HepG2 (cell line): ENCODE data around the gene KRTAP1-4. TPM values are rescaled to one million over a fixed set of nuclear protein-coding genes. Genes with fewer than 3 reads are reported as not detected.
"Not testable (repeated sequence)": the region's sequence is repeated elsewhere in the genome, so short reads cannot be mapped to it uniquely, and the experiment has no call there.

Experiments
- ATAC-seq: fragments of 200-7000 bp; cut with Tn5 transposase; 3 replicates; pipeline ENCODE4 v1.9.1; 2020; ENCODE audit warnings: mild to moderate bottlenecking, moderate library complexity
- BruUV-seq: library from RNA; stranded (reverse); fragments of 400-500 nt; replicated peaks from 2 replicates; lab custom pipeline; 2021; lab: Mats Ljungman, UMichigan
- CTCF ChIA-PET: fragments of 300-600 bp; formaldehyde crosslinking; extraction: SDS; loops from one replicate; lab custom pipeline; 2021; ENCODE audit warnings: low total read pairs, inconsistent platforms, low intra/inter-chr PET ratio; lab: Yijun Ruan, JAX
- POLR2A ChIA-PET: fragments of 350-600 bp; sonication (Branson Sonifier 250); formaldehyde crosslinking; loops from one replicate; lab custom pipeline; 2020; ENCODE audit warnings: antibody characterized with exemption, inconsistent platforms; lab: Yijun Ruan, JAX
- DNase-seq: peaks from one replicate; pipeline ENCODE4 v3.0.0-alpha.2; 2015; ENCODE audit warnings: low spot score
- FAIRE-seq: peaks from 3 replicates; lab custom pipeline; 2011; peaks lifted over from hg19 to GRCh38; lab: Jason Lieb, UNC
- H2AFZ ChIP-seq: one replicate; pipeline ENCODE4 v1.6.1; 2011; ENCODE audit warnings: low read length, inconsistent platforms
- H3K27ac ChIP-seq: fragments of 300-600 bp; 3 replicates; pipeline ENCODE4 v1.8.0; 2011; ENCODE audit warnings: mixed run types, mild to moderate bottlenecking, mixed read lengths, low read length, inconsistent platforms; ENCODE audit not compliant: insufficient read depth; ENCODE audit errors: extremely low read length
- H3K27me3 ChIP-seq, 2 experiments: fragments of 200-600 bp in 1 of 2; 2 replicates in 1 of 2; 3 replicates in 1 of 2; pipeline versions ENCODE4 v1.6.0 to v1.8.0; 2011; ENCODE audit warnings: low read length in 2 of 2, mild to moderate bottlenecking in 2 of 2, moderate library complexity in 2 of 2, inconsistent platforms in 1 of 2; ENCODE audit not compliant: insufficient read depth in 2 of 2, control insufficient read depth in 1 of 2
- H3K36me3 ChIP-seq, 2 experiments: fragments of 200-600 bp in 1 of 2; replicated peaks in 1 of 2; 2 replicates in 1 of 2; 3 replicates in 1 of 2; pipeline versions ENCODE4 v1.5.1 to v1.8.0; 2011; ENCODE audit warnings: low read length in 2 of 2, inconsistent platforms in 1 of 2; ENCODE audit not compliant: insufficient read depth in 2 of 2, control insufficient read depth in 1 of 2
- H3K4me1 ChIP-seq: 2 replicates; pipeline ENCODE4 v1.5.1; 2012; ENCODE audit warnings: low read length, inconsistent platforms; ENCODE audit not compliant: insufficient read depth
- H3K4me2 ChIP-seq: 2 replicates; pipeline ENCODE4 v1.6.0; 2011; ENCODE audit warnings: low read depth, low read length, inconsistent platforms
- H3K4me3 ChIP-seq, 3 experiments: fragments of 200-600 bp in 1 of 3; sonication (generic), shearing (Covaris generic) in 1 of 3; replicated peaks in 1 of 3; 2 replicates each; pipeline ENCODE4 v1.5.1; 2011 to 2016; ENCODE audit warnings: low read length in 3 of 3, inconsistent platforms in 2 of 3, low read depth in 2 of 3, mild to moderate bottlenecking in 2 of 3, control low read depth in 1 of 3, mixed read lengths in 1 of 3; ENCODE audit not compliant: insufficient read depth in 1 of 3
- H3K79me2 ChIP-seq: one replicate; pipeline ENCODE4 v1.6.1; 2011; ENCODE audit warnings: low read length, inconsistent platforms; ENCODE audit not compliant: insufficient read depth
- H3K9ac ChIP-seq: 2 replicates; pipeline ENCODE4 v1.6.0; 2011; ENCODE audit warnings: mild to moderate bottlenecking, low read depth, low read length, inconsistent platforms; ENCODE audit not compliant: insufficient read depth
- H3K9me3 ChIP-seq: 2 replicates; pipeline ENCODE4 v1.5.1; 2012; ENCODE audit warnings: mild to moderate bottlenecking, low read length
- H4K20me1 ChIP-seq: 2 replicates; pipeline ENCODE4 v1.6.0; 2011; ENCODE audit warnings: inconsistent platforms, mild to moderate bottlenecking, low read length, moderate library complexity; ENCODE audit not compliant: insufficient read depth
- E2F5 ChIP-seq: sonication (generic); formaldehyde crosslinking; conservative IDR thresholded peaks from 2 replicates; pipeline ENCODE4 v1.4.0; 2020; ENCODE audit warnings: missing genetic modification reagents
- HNRNPH1 ChIP-seq: fragments of 200-400 bp; formaldehyde crosslinking; optimal IDR thresholded peaks from 2 replicates; pipeline ENCODE3; 2017; ENCODE audit warnings: mild to moderate bottlenecking, low read depth, low read length
- RFX5 ChIP-seq: IDR thresholded peaks from 2 replicates; pipeline ENCODE4 v1.6.1; 2011; ENCODE audit warnings: low read depth, low read length, improper control_type of control experiment
- ZC3H4 ChIP-seq: sonication (generic); formaldehyde crosslinking; IDR thresholded peaks from 2 replicates; pipeline ENCODE4 v1.4.0; 2020; ENCODE audit warnings: missing genetic modification reagents, borderline replicate concordance
- ZNF362 ChIP-seq: sonication (generic); formaldehyde crosslinking; IDR thresholded peaks from 2 replicates; pipeline ENCODE4 v1.4.0; 2020; ENCODE audit warnings: missing genetic modification reagents, mild to moderate bottlenecking, borderline replicate concordance
- WGBS: methylation state at CpG from one replicate; pipeline ENCODE4 v1.1.6; 2017; ENCODE audit warnings: low lambda C conversion rate; 5-methylcytosine and 5-hydroxymethylcytosine counted together
- in situ Hi-C: cut with HindIII; loops from 2 replicates; pipeline ENCODE4 v1.10.0; 2017; ENCODE audit warnings: low pct_unique_long_range_greater_than_20kb; ENCODE audit not compliant: extremely low pct_ligation_motif_present
- intact Hi-C: fragments of 100-400 bp; cut with micrococcal nuclease; formaldehyde crosslinking; loops from one replicate; pipeline ENCODE4 v1.10.0; 2022; ENCODE audit not compliant: unreplicated experiment
- polyA plus RNA-seq, 8 experiments: library from polyadenylated mRNA; depleted of rRNA in 3 of 8; stranded (reverse) in 7 of 8; unstranded in 1 of 8; fragments of >200 nt; fragmentation: Illumina TruSeq in 4 of 8; extraction: Trizol in 4 of 8; gene quantifications; 2 replicates each; pipeline versions ENCODE4 v1.2.1 to v1.2.3, GENCODE V29; 2011 to 2016; ENCODE audit warnings: low read depth in 4 of 8, missing spikeins in 1 of 8, mixed read lengths in 1 of 8; ENCODE audit not compliant: insufficient read depth in 1 of 8
- total RNA-seq, 5 experiments: library from RNA; depleted of rRNA; stranded (reverse); fragments of >200 nt; fragmentation: Illumina TruSeq; extraction: Trizol; gene quantifications; 2 replicates each; pipeline ENCODE4 v1.2.3, GENCODE V29; 2016; ENCODE audit warnings: low read depth in 1 of 5

KRTAP1-4 gene
- total and polyA plus RNA-seq, 2 of the 13 experiments (the other 11 are each of a cell fraction or from before 2014, with no cell fraction given): not detected

- POLR2A ChIA-PET, H3K9me3 ChIP-seq, H3K27me3 ChIP-seq, in situ Hi-C loops, H3K27ac ChIP-seq, H3K79me2 ChIP-seq, DNase-seq, H3K9ac ChIP-seq, H3K4me2 ChIP-seq, H3K36me3 ChIP-seq, CTCF ChIA-PET, H2AFZ ChIP-seq, FAIRE-seq, intact Hi-C loops, H3K4me3 ChIP-seq, H4K20me1 ChIP-seq, BruUV-seq: not testable (repeated sequence)
- peaks cover 32% of the 10 kb centered on the region for H3K4me1 ChIP-seq
- 74% methylated on average over 7 of the region's 16 CpGs for WGBS
- peak; percentile 27; the same call in 1 of the 3 replicates for ATAC-seq
Observed at GRCh38 chr17:41065016-41065689, 35.2 kb upstream of the KRTAP1-4 start.

- H4K20me1 ChIP-seq: no peaks in the 10 kb centered on the region
- H3K27me3 ChIP-seq: no peaks in the 10 kb centered on the region
- POLR2A ChIA-PET: no interaction called here
- CTCF ChIA-PET: no interaction called here
- no TSS peak for BruUV-seq
- no peaks in the 10 kb centered on the region for H3K36me3 ChIP-seq
- H3K9ac ChIP-seq: no peak overlapping the region
- H3K4me2 ChIP-seq: no peak overlapping the region
- H2AFZ ChIP-seq: no peak overlapping the region
- intact Hi-C loops (no loop called here), in situ Hi-C loops (no loop called here)
- H3K4me1 ChIP-seq: peaks cover 40% of the 10 kb centered on the region
- ATAC-seq (no peak), FAIRE-seq (no peak), DNase-seq (no peak)
- 91% methylated on average over 1 of the region's 1 CpG for WGBS
- TF ChIP-seq ZC3H4 (CRISPR knock-in tag) (no peak), ZNF362 (no peak), HNRNPH1 (no peak), E2F5 (CRISPR knock-in tag) (no peak), RFX5 (no peak)
- no peaks in the 10 kb centered on the region for H3K9me3 ChIP-seq
- no peak overlapping the region for H3K4me3 ChIP-seq
- H3K79me2 ChIP-seq: no peaks in the 10 kb centered on the region
- H3K27ac ChIP-seq: no peak overlapping the region
Observed at GRCh38 chr17:41064301-41064700, 34.3 kb upstream of the KRTAP1-4 start.
